NCI-H2029 treated with DMSO at 0.1 percent for 48 hours (cell line): Measurements from ENCODE around the gene ARFIP1.
"Not testable (repeated sequence)": the region's sequence is repeated elsewhere in the genome, so short reads cannot be mapped to it uniquely, and the experiment has no call there.

Source experiments
- DNase-seq: peaks from one replicate; lab custom pipeline; 2025; lab: John Stamatoyannopoulos, UW

Gene ARFIP1, protein sequence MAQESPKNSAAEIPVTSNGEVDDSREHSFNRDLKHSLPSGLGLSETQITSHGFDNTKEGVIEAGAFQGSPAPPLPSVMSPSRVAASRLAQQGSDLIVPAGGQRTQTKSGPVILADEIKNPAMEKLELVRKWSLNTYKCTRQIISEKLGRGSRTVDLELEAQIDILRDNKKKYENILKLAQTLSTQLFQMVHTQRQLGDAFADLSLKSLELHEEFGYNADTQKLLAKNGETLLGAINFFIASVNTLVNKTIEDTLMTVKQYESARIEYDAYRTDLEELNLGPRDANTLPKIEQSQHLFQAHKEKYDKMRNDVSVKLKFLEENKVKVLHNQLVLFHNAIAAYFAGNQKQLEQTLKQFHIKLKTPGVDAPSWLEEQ

GRCh38 chr4:152779513-152780266 lies at the start of gene ARFIP1, which contains the start of gene TIGD4:
Gene ARFIP1, plus strand, starts transcription at chr4:152779954. Its CDS starts 49,680 bp downstream, at chr4:152829634.
Gene TIGD4, minus strand, starts transcription at chr4:152779730. Its CDS starts 8,726 bp downstream, at chr4:152771004.
- peak; percentile 79 for DNase-seq

DNA sequence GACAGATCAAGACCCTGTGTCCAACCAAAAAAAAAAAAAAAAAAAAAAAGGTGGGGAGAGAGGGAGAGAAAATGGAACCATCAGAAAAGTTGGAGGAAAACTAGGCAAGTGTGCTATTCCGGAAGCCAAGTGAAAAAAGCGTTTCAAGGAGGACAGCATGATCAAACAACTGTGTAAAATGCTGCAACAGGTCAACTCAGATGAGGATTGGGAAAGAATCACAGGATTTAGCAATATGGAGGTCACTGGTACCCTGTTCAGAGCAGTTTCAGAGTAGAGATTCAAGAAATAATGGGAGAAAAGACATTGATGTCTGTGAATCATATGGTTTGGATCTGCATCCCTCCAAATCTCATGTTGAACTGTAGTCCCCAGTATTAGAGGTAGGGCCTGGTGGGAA lies 47.8 kb upstream of the ARFIP1 start:
- DNase-seq: no peak

DNA sequence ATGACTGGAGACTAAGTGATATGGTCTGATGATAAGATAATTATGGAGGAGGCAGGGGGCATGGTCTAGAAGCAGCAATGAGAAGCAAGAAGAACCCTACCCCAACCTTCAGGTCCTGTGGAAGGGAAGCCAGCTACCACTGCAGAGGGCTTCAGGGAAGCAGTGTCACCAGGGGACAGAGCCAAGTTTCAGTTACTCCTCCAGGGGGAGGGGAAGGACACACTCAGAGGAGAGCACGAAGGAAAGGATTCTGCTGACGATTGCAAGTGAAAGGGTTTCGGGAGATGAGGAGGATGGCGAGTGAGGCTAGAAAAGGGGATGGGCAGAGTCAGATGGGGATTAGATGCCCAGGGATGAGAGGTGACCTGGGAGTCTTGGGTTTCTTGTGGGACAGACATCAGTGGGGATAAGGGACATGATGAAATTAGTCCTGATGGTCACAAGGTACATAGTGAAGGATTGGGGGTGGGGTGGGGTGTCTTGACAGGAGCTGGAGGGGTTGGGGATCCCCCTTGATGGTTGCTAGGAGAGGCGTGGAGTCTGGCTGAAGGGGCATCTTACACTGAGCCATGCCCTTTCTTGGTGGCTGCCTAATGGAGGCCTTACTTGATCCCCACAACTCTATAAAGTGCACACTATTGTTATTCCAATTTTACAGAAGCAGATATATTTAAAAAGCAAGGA lies 45.6 kb upstream of the ARFIP1 start:
- no peak for DNase-seq

DNA sequence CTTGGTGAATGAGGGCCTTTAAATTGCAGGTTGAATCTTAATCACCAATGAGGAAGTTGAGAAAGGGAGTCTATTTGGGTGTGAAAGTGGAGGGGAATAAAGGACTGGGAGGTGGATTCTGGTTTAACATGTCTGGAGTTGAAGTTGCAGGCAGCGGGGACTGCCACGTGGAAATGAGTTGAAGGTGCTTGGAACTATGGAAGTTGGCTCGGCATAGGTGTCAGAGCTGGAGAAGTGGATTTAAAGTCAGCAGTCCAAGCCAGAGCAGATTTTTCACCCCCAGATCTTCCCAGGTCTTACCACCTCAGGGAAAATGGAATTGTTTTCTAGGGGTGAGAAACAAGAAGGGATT lies 45.1 kb upstream of the ARFIP1 start:
- no peak for DNase-seq

DNA sequence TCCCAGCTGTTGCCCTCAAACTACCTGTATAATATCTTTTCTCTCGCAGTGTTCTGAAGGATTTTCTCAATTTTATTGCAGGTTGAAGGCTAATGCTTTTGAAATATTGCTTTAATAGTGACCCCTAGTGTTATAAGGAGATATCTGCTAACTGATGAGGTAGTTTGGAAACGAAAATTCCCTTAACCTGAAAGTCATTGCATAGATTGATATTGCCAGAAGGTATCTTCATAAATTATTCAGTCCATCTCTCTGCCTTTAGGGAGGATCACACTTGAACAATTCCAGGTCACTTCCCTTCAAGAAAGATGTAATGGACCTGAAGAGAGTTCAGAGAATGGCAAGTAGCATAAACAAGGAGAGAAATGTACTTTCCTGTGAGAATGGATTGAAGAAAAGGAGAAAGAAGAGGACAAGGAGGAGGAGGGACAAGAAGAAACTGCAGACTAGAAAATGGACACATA lies 44.3 kb upstream of the ARFIP1 start:
- peak; percentile 35 for DNase-seq

GRCh38 chr4:152735906-152736305 lies 43.8 kb upstream of the ARFIP1 start:
- DNase-seq: no peak

- no peak for DNase-seq
These were observed 40.9 kb upstream of the ARFIP1 start for GRCh38 chr4:152738827-152739226.

DNA sequence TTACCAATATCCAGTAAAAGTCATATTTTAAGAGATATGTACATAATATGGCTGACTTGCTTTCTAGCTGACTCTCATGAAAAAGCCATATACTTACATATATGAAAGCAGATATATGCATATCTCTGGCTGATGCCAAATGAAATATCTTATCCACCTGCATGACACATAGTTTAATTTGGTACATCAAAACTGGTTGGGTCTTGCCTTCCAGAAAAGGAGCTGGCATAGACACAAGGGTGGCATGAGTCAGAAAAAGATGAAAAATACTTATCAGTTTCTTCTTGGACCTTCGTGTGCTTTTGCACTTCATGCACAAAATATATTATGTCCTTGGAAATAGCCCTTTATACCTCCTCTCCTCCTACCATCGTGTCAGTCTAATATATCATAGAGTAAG lies 32.3 kb upstream of the ARFIP1 start:
- no peak for DNase-seq

GRCh38 chr4:152748619-152749018 lies 31.1 kb upstream of the ARFIP1 start:
- DNase-seq: no peak

GRCh38 chr4:152763796-152764195 lies 16.0 kb upstream of the ARFIP1 start:
- DNase-seq: no peak

DNA sequence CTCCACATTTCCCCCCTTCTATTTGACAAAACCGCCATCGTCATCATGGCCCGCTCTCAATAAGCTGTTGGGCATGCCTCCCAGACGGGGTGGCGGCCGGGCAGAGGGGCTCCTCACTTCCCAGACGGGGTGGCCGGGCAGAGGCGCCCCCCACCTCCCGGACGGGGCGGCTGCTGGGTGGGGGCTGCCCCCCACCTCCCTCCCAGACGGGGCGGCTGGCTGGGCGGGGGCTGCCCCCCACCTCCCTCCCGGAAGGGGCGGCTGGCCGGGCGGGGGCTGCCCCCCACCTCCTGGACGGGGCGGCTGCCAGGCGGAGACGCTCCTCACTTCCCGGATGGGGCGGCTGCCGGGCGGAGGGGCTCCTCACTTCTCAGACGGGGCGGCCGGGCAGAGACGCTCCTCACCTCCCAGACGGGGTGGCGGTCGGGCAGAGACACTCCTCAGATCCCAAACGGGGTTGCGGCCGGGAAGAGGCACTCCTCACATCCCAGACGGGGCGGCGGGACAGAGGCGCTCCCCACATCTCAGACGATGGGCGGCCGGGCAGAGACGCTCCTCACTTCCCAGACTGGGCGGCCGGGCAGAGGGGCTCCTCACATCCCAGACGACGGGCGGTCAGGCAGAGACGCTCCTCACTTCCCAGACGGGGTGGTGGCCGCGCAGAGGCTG lies 14.6 kb upstream of the ARFIP1 start:
- not testable (repeated sequence) for DNase-seq

GRCh38 chr4:152771741-152772533 lies 7.8 kb upstream of the ARFIP1 start:
- DNase-seq: no peak

- no peak for DNase-seq
These were observed 6.4 kb upstream of the ARFIP1 start for GRCh38 chr4:152773339-152773738.

- DNase-seq: no peak
These were observed 5.8 kb upstream of the ARFIP1 start for GRCh38 chr4:152773953-152774352.

GRCh38 chr4:152776352-152776751 lies 3.4 kb upstream of the ARFIP1 start:
- no peak for DNase-seq

- no peak for DNase-seq
These were observed 2.3 kb upstream of the ARFIP1 start for GRCh38 chr4:152777488-152777887.

DNA sequence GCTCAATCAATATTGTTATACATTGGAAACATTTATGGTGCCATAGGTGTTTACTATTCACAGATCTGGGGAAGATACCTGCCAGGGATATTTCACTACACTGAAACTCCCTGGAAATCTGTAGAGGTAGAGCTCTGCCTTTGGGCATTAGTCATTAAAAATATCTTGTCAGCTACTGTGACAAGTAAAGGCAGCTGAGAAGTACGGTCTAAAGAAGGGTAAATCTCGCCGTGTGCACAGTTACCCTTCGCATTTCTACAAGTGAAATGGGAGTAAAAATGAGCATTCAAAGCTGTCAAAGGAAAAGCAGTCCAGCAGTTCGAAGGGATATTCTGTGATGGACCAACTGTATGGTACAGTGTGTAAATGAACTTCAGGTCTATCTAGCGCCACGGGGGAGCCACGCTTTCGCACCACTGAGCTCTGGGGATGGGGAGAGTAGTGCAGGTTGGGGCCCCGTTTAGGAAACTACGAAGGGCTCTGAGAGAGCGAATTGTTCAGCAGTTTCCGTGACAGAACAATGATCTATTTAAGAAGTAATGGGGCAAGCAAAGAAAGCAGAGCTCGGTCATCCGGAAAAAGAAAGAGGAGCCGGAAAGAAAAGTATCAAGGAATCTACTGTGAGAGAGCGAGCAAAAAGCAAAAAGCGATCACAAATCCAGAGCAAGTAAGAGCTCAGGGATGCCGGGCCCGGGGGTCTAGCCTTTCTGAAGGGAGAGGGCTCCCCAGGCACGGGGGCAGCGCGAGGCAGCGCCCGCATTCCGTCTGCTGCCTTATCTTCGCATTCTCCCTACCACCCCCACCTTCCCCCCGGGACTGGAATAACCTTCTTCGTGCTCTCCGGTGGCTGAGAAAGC lies 870 bp upstream of the ARFIP1 start:
- peak; percentile 3 for DNase-seq

DNA sequence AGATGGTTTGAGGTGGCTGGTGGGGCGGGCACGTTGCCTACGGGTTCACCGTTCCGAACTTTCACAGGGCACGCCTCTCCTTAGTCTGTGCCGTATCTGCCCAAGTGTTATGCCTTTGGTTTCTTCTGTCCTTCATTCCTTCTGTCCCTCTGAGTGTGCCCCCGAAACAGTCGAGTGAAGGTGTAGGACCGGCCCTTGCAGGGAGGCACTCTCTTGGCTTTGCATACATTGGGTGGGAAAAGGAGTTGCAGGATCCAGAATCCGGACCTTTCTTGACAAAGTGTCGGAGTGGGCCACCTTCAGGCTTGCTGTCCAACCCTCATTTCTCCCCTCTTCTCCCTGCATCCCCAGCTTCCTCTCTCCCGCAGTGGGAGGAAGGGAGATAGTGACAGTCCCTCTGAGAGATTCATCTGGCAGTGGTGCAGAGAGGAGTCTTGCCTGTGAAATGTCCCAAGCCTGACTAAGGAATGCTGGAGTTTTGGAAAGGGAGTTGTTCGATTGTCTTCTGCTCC lies 569 bp downstream of the ARFIP1 start:
- DNase-seq: no peak

DNA sequence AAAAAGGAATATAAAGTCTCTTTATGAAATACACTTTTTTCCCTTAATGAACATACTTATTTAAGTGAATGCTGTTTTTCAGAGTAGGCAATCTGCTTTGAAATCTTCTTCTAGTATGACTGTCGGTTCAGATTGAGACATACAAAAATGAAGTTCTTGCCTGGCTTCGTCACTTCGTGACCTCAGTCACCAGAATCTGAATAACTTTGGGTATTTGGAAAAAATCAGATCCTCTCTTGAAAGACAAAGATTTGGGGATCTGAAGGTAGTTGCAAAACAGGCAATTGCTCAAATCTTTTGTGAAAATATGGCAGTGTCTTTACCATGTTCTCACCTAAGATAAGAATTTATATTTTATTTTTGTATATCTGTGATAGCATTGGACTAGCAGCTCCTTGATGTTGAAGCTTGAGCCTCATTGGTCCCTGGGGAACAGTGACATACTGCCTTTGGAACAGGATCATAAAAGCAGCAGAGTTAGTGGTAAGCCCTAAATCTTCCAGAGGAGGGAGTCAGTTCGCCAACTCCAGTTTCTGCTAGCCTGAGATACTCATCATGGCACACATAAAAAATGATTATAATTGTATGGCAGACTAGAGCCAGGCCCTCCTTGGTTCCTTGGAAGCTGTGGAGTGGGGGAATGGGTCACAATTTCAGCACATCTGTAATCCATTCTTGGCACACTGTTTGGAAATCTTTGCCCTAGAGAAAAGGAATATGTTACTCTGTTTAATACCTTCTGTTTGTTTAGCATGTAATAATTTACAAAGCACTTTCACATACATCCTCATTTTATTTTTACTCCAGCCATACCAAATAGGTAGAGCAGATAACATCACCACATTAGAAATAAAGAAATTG lies 5.0 kb downstream of the ARFIP1 start:
- DNase-seq: no peak
